ENCODE data around the gene PRR16. TPM values are rescaled to one million over a fixed set of nuclear protein-coding genes. Genes with fewer than 3 reads are reported as not detected.

Gene PRR16
- total and polyA plus RNA-seq, 2 experiments from 2014 or later: 1.0 to 1.7 TPM

DNA sequence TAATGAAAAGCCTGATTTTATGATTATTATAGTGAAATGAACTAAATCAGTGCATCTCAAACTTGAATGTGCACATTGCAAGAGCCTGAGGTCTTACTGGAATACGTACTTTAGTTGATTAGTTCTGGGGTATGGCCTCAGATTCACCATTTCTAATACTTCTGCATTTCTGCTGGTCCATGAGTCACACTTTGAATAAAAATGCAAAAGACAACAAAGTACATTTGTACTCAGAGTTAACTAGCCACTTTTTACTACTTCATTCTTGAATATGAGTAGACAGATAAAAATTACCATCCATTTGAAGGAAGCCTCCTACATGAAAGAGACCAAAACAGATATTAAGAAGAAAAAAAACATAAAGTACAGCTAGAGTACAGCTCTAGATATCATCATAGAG lies 27.1 kb upstream of the PRR16 start:
- Mint-ChIP-seq H3K36me3 (ENCODE audit: low read depth) (no peaks in the 10 kb centered on the region), H3K4me3 (no peak overlapping the region), H3K4me1 (no peaks in the 10 kb centered on the region), H3K27me3 (ENCODE audit: insufficient read depth, low read depth, poor library complexity) (no peaks in the 10 kb centered on the region), H3K27ac (no peak overlapping the region), H3K9me3 (no peaks in the 10 kb centered on the region)
- Histone ChIP-seq H3F3A (replicated peaks; ENCODE audit: low read depth) (no peaks in the 10 kb centered on the region), H4K20me1 (replicated peaks; ENCODE audit: insufficient read depth) (no peaks in the 10 kb centered on the region), H3K4me1 (ENCODE audit: insufficient read depth) (no peaks in the 10 kb centered on the region), H3K27me3 (ENCODE audit: insufficient read depth) (no peaks in the 10 kb centered on the region), H3K4me3 (no peak overlapping the region), H3K36me3 (ENCODE audit: insufficient read depth) (no peaks in the 10 kb centered on the region; the same call in 1 of the 2 replicates), H3K9me2 (ENCODE audit: insufficient read depth) (no peaks in the 10 kb centered on the region), H3K27ac (ENCODE audit: low read depth) (no peak overlapping the region), H3K79me2 (replicated peaks; ENCODE audit: insufficient read depth) (no peaks in the 10 kb centered on the region), H2AFZ (no peak overlapping the region), H3K4me2 (no peak overlapping the region)
- ATAC-seq (no peak), DNase-seq (ENCODE audit: low spot score) (no peak)
- TF ChIP-seq EZH2phosphoT487 (IDR thresholded peaks at IDR 0.05; ENCODE audit: unreplicated experiment) (no peak), REST (IDR thresholded peaks at IDR 0.05; ENCODE audit: unreplicated experiment) (no peak)

DNA sequence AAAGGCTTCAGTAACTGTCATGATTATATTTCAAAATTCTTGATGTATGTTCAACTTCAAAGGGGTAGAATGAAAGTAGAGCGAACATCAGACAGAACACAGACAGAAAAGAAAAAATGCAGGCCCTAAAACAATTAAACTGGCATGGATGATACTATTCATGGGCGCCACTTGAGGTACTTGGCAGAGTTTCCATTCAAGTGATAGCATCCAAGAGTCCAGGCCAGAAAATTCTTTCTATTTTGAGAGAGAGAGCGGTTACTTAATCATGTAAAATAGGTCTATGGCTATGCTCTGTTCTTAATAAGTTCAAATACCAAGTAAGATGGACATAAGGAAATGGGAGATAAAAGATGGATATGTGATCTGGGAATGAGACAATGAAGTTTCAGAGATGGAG lies 21.4 kb upstream of the PRR16 start:
- Mint-ChIP-seq H3K9me3 (no peaks in the 10 kb centered on the region), H3K4me1 (peaks cover 10% of the 10 kb centered on the region; the same call in 2 of the 3 replicates), H3K4me3 (no peak overlapping the region), H3K27me3 (ENCODE audit: insufficient read depth, low read depth, poor library complexity) (no peaks in the 10 kb centered on the region), H3K36me3 (ENCODE audit: low read depth) (no peaks in the 10 kb centered on the region), H3K27ac (no peak overlapping the region)
- ATAC-seq (no peak), DNase-seq (ENCODE audit: low spot score) (no peak)
- Histone ChIP-seq H3K4me3 (no peak overlapping the region), H4K20me1 (replicated peaks; ENCODE audit: insufficient read depth) (no peaks in the 10 kb centered on the region), H3K4me1 (ENCODE audit: insufficient read depth) (peaks cover 17% of the 10 kb centered on the region; the same call in 1 of the 2 replicates), H3K9me2 (ENCODE audit: insufficient read depth) (no peaks in the 10 kb centered on the region), H3K36me3 (ENCODE audit: insufficient read depth) (no peaks in the 10 kb centered on the region), H3K27me3 (ENCODE audit: insufficient read depth) (no peaks in the 10 kb centered on the region), H3K79me2 (replicated peaks; ENCODE audit: insufficient read depth) (no peaks in the 10 kb centered on the region), H3K4me2 (no peak overlapping the region), H3F3A (replicated peaks; ENCODE audit: low read depth) (no peaks in the 10 kb centered on the region), H2AFZ (no peak overlapping the region), H3K27ac (ENCODE audit: low read depth) (no peak overlapping the region)
- TF ChIP-seq EZH2phosphoT487 (IDR thresholded peaks at IDR 0.05; ENCODE audit: unreplicated experiment) (no peak), CREB1 (CRISPR knock-in tag; IDR thresholded peaks at IDR 0.05; ENCODE audit: low read depth) (no peak), NANOG (IDR thresholded peaks at IDR 0.05; ENCODE audit: borderline replicate concordance) (no peak), JUNB (IDR thresholded peaks at IDR 0.05; ENCODE audit: unreplicated experiment) (no peak), ZNF114 (CRISPR knock-in tag; IDR thresholded peaks at IDR 0.05) (no peak)
- TF ChIP-seq, protein P1, sequence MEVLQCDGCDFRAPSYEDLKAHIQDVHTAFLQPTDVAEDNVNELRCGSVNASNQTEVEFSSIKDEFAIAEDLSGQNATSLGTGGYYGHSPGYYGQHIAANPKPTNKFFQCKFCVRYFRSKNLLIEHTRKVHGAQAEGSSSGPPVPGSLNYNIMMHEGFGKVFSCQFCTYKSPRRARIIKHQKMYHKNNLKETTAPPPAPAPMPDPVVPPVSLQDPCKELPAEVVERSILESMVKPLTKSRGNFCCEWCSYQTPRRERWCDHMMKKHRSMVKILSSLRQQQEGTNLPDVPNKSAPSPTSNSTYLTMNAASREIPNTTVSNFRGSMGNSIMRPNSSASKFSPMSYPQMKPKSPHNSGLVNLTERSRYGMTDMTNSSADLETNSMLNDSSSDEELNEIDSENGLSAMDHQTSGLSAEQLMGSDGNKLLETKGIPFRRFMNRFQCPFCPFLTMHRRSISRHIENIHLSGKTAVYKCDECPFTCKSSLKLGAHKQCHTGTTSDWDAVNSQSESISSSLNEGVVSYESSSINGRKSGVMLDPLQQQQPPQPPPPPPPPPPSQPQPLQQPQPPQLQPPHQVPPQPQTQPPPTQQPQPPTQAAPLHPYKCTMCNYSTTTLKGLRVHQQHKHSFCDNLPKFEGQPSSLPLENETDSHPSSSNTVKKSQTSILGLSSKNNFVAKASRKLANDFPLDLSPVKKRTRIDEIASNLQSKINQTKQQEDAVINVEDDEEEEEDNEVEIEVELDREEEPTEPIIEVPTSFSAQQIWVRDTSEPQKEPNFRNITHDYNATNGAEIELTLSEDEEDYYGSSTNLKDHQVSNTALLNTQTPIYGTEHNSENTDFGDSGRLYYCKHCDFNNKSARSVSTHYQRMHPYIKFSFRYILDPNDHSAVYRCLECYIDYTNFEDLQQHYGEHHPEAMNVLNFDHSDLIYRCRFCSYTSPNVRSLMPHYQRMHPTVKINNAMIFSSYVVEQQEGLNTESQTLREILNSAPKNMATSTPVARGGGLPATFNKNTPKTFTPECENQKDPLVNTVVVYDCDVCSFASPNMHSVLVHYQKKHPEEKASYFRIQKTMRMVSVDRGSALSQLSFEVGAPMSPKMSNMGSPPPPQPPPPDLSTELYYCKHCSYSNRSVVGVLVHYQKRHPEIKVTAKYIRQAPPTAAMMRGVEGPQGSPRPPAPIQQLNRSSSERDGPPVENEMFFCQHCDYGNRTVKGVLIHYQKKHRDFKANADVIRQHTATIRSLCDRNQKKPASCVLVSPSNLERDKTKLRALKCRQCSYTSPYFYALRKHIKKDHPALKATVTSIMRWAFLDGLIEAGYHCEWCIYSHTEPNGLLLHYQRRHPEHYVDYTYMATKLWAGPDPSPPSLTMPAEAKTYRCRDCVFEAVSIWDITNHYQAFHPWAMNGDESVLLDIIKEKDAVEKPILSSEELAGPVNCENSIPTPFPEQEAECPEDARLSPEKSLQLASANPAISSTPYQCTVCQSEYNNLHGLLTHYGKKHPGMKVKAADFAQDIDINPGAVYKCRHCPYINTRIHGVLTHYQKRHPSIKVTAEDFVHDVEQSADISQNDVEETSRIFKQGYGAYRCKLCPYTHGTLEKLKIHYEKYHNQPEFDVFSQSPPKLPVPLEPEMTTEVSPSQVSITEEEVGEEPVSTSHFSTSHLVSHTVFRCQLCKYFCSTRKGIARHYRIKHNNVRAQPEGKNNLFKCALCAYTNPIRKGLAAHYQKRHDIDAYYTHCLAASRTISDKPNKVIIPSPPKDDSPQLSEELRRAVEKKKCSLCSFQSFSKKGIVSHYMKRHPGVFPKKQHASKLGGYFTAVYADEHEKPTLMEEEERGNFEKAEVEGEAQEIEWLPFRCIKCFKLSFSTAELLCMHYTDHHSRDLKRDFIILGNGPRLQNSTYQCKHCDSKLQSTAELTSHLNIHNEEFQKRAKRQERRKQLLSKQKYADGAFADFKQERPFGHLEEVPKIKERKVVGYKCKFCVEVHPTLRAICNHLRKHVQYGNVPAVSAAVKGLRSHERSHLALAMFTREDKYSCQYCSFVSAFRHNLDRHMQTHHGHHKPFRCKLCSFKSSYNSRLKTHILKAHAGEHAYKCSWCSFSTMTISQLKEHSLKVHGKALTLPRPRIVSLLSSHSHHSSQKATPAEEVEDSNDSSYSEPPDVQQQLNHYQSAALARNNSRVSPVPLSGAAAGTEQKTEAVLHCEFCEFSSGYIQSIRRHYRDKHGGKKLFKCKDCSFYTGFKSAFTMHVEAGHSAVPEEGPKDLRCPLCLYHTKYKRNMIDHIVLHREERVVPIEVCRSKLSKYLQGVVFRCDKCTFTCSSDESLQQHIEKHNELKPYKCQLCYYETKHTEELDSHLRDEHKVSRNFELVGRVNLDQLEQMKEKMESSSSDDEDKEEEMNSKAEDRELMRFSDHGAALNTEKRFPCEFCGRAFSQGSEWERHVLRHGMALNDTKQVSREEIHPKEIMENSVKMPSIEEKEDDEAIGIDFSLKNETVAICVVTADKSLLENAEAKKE (CRISPR knock-in tag; IDR thresholded peaks at IDR 0.05): no peak
- TF ChIP-seq, protein P2, sequence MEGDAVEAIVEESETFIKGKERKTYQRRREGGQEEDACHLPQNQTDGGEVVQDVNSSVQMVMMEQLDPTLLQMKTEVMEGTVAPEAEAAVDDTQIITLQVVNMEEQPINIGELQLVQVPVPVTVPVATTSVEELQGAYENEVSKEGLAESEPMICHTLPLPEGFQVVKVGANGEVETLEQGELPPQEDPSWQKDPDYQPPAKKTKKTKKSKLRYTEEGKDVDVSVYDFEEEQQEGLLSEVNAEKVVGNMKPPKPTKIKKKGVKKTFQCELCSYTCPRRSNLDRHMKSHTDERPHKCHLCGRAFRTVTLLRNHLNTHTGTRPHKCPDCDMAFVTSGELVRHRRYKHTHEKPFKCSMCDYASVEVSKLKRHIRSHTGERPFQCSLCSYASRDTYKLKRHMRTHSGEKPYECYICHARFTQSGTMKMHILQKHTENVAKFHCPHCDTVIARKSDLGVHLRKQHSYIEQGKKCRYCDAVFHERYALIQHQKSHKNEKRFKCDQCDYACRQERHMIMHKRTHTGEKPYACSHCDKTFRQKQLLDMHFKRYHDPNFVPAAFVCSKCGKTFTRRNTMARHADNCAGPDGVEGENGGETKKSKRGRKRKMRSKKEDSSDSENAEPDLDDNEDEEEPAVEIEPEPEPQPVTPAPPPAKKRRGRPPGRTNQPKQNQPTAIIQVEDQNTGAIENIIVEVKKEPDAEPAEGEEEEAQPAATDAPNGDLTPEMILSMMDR (conservative IDR thresholded peaks at IDR 0.05; ENCODE audit: low read depth in 2 of 2): no peak

Measured in GM23338 (cell line).